Activated CD4-positive, alpha-beta T cell treated with anti-CD3 and anti-CD28 coated beads for 24 hours (primary cell): ENCODE data around the gene STK40.

Experiments
- DNase-seq, 2 donors: peaks; one replicate each; pipeline ENCODE4 v3.0.0-alpha.2; 2020; ENCODE audit warnings: low read depth in 2 of 2

The STK40 gene

GRCh38 chr1:36385410-36386264 lies at the start of gene STK40:
TSS of gene STK40 (minus strand) at chr1:36385924. CDS start at chr1:36361332, 24,592 bp downstream.
- peak; percentile 97 for DNase-seq

- DNase-seq: no peak
Measured at GRCh38 chr1:36433102-36433501, 47.4 kb upstream of the STK40 start.

GRCh38 chr1:36432616-36433015 lies 46.9 kb upstream of the STK40 start:
- DNase-seq: no peak

GRCh38 chr1:36425791-36426190 lies 40.1 kb upstream of the STK40 start:
- no peak for DNase-seq

GRCh38 chr1:36421649-36422048 lies 35.9 kb upstream of the STK40 start:
- DNase-seq: no peak

GRCh38 chr1:36420836-36421317 lies 35.2 kb upstream of the STK40 start:
- DNase-seq: peak; percentile 92 to 96

- no peak for DNase-seq
Measured at GRCh38 chr1:36420409-36420808, 34.7 kb upstream of the STK40 start.

- DNase-seq: no peak
Measured at GRCh38 chr1:36419569-36419968, 33.8 kb upstream of the STK40 start.

GRCh38 chr1:36419140-36419539 lies 33.4 kb upstream of the STK40 start:
- DNase-seq: no peak

- no peak for DNase-seq
Measured at GRCh38 chr1:36417931-36418330, 32.2 kb upstream of the STK40 start.

GRCh38 chr1:36415661-36416326 lies 30.1 kb upstream of the STK40 start:
- DNase-seq: no peak

GRCh38 chr1:36414384-36414783 lies 28.7 kb upstream of the STK40 start:
- DNase-seq: no peak

GRCh38 chr1:36411674-36412648 lies 26.2 kb upstream of the STK40 start:
- DNase-seq: peak in 1 of 2 donors; percentile 22

- no peak for DNase-seq
Measured at GRCh38 chr1:36408479-36408878, 22.8 kb upstream of the STK40 start.

GRCh38 chr1:36406440-36406839 lies 20.7 kb upstream of the STK40 start:
- no peak for DNase-seq

- DNase-seq: no peak
Measured at GRCh38 chr1:36402504-36402890, 16.8 kb upstream of the STK40 start.

GRCh38 chr1:36401602-36402503 lies 16.1 kb upstream of the STK40 start:
- no peak for DNase-seq

GRCh38 chr1:36400825-36401601 lies 15.3 kb upstream of the STK40 start:
- peak in 1 of 2 donors; percentile 57 for DNase-seq

GRCh38 chr1:36400514-36400824 lies 14.7 kb upstream of the STK40 start:
- no peak for DNase-seq

GRCh38 chr1:36398370-36398977 lies 12.8 kb upstream of the STK40 start:
- DNase-seq: no peak
